Effector memory CD4-positive, alpha-beta T cell (primary cell): ENCODE measurements around the gene AZIN2.

Experiments used
- DNase-seq, 3 donors: peaks; one replicate each; pipeline ENCODE4 v3.0.0-alpha.2; 2020
- H3K27ac ChIP-seq: 2 replicates; pipeline ENCODE4 v1.7.0; 2013; ENCODE audit warnings: mild to moderate bottlenecking, low read length, moderate library complexity; ENCODE audit not compliant: insufficient read depth, poor library complexity, severe bottlenecking
- H3K27me3 ChIP-seq: replicated peaks from 2 replicates; pipeline ENCODE4 v1.7.0; 2013; ENCODE audit warnings: mild to moderate bottlenecking, low read length; ENCODE audit not compliant: insufficient read depth, control insufficient read depth, poor library complexity, severe bottlenecking
- H3K36me3 ChIP-seq: 2 replicates; pipeline ENCODE4 v1.7.0; 2013; ENCODE audit warnings: mild to moderate bottlenecking, low read length, moderate library complexity; ENCODE audit not compliant: control insufficient read depth, insufficient read depth
- H3K4me1 ChIP-seq: 2 replicates; pipeline ENCODE4 v1.7.0; 2013; ENCODE audit warnings: low read length, mild to moderate bottlenecking; ENCODE audit not compliant: control insufficient read depth, insufficient read depth, poor library complexity, severe bottlenecking
- H3K4me3 ChIP-seq: 2 replicates; pipeline ENCODE4 v1.7.0; 2013; ENCODE audit warnings: low read length, low read depth, mild to moderate bottlenecking; ENCODE audit not compliant: insufficient read depth, poor library complexity, severe bottlenecking
- H3K9me3 ChIP-seq: 2 replicates; pipeline ENCODE4 v1.7.0; 2013; ENCODE audit warnings: mild to moderate bottlenecking, low read length, moderate library complexity; ENCODE audit not compliant: control insufficient read depth

AZIN2 gene

GRCh38 chr1:33148615-33149014 is 67.7 kb downstream of the AZIN2 start:
- no peaks in the 10 kb centered on the region for H3K4me1 ChIP-seq
- no peak overlapping the region for H3K4me3 ChIP-seq
- no peak for DNase-seq
- peaks cover 33% of the 10 kb centered on the region for H3K36me3 ChIP-seq
- H3K27me3 ChIP-seq, result no peaks in the 10 kb centered on the region
- H3K27ac ChIP-seq, result no peak overlapping the region
- no peaks in the 10 kb centered on the region for H3K9me3 ChIP-seq

- no peaks in the 10 kb centered on the region for H3K27me3 ChIP-seq
- no peak overlapping the region for H3K27ac ChIP-seq
- H3K36me3 ChIP-seq, result peaks cover 36% of the 10 kb centered on the region
- no peak overlapping the region for H3K4me3 ChIP-seq
- DNase-seq, result no peak
- no peaks in the 10 kb centered on the region for H3K4me1 ChIP-seq
- H3K9me3 ChIP-seq, result no peaks in the 10 kb centered on the region
Observed at GRCh38 chr1:33149453-33150190, 68.7 kb downstream of the AZIN2 start.

GRCh38 chr1:33150522-33150921 is 69.6 kb downstream of the AZIN2 start:
- H3K36me3 ChIP-seq, result peaks cover 36% of the 10 kb centered on the region
- no peaks in the 10 kb centered on the region for H3K4me1 ChIP-seq
- no peak overlapping the region for H3K27ac ChIP-seq
- H3K27me3 ChIP-seq, result no peaks in the 10 kb centered on the region
- H3K4me3 ChIP-seq, result no peak overlapping the region
- H3K9me3 ChIP-seq, result no peaks in the 10 kb centered on the region
- no peak for DNase-seq

GRCh38 chr1:33151116-33151515 is 70.2 kb downstream of the AZIN2 start:
- H3K9me3 ChIP-seq, result no peaks in the 10 kb centered on the region
- H3K27ac ChIP-seq, result no peak overlapping the region
- peaks cover 37% of the 10 kb centered on the region for H3K36me3 ChIP-seq
- no peak for DNase-seq
- no peaks in the 10 kb centered on the region for H3K27me3 ChIP-seq
- no peaks in the 10 kb centered on the region for H3K4me1 ChIP-seq
- H3K4me3 ChIP-seq, result no peak overlapping the region

GRCh38 chr1:33152685-33153432 is 71.9 kb downstream of the AZIN2 start:
- no peak overlapping the region for H3K27ac ChIP-seq
- no peaks in the 10 kb centered on the region for H3K4me1 ChIP-seq
- H3K27me3 ChIP-seq, result no peaks in the 10 kb centered on the region
- H3K36me3 ChIP-seq, result peaks cover 31% of the 10 kb centered on the region
- no peak for DNase-seq
- no peaks in the 10 kb centered on the region for H3K9me3 ChIP-seq
- no peak overlapping the region for H3K4me3 ChIP-seq

GRCh38 chr1:33153650-33154049 is 72.7 kb downstream of the AZIN2 start:
- H3K36me3 ChIP-seq, result peaks cover 38% of the 10 kb centered on the region
- DNase-seq, result no peak
- no peaks in the 10 kb centered on the region for H3K4me1 ChIP-seq
- H3K27ac ChIP-seq, result no peak overlapping the region
- no peaks in the 10 kb centered on the region for H3K27me3 ChIP-seq
- no peaks in the 10 kb centered on the region for H3K9me3 ChIP-seq
- H3K4me3 ChIP-seq, result no peak overlapping the region

GRCh38 chr1:33155877-33156538 is 75.1 kb downstream of the AZIN2 start:
- DNase-seq, result no peak
- Histone ChIP-seq H3K27ac (no peak overlapping the region), H3K4me1 (no peaks in the 10 kb centered on the region), H3K36me3 (peaks cover 46% of the 10 kb centered on the region), H3K27me3 (no peaks in the 10 kb centered on the region), H3K4me3 (no peak overlapping the region), H3K9me3 (no peaks in the 10 kb centered on the region)

GRCh38 chr1:33157131-33157530 is 76.2 kb downstream of the AZIN2 start:
- Histone ChIP-seq H3K27me3 (no peaks in the 10 kb centered on the region), H3K36me3 (peaks cover 37% of the 10 kb centered on the region), H3K4me1 (no peaks in the 10 kb centered on the region), H3K27ac (no peak overlapping the region), H3K4me3 (no peak overlapping the region), H3K9me3 (no peaks in the 10 kb centered on the region)
- DNase-seq, result no peak

- Histone ChIP-seq H3K4me3 (no peak overlapping the region), H3K4me1 (no peaks in the 10 kb centered on the region), H3K27ac (no peak overlapping the region), H3K27me3 (no peaks in the 10 kb centered on the region), H3K9me3 (no peaks in the 10 kb centered on the region), H3K36me3 (peaks cover 36% of the 10 kb centered on the region)
- no peak for DNase-seq
Observed at GRCh38 chr1:33158366-33158765, 77.4 kb downstream of the AZIN2 start.

- no peak overlapping the region for H3K4me3 ChIP-seq
- peaks cover 40% of the 10 kb centered on the region for H3K36me3 ChIP-seq
- no peaks in the 10 kb centered on the region for H3K4me1 ChIP-seq
- H3K9me3 ChIP-seq, result no peaks in the 10 kb centered on the region
- DNase-seq, result no peak
- no peak overlapping the region for H3K27ac ChIP-seq
- H3K27me3 ChIP-seq, result no peaks in the 10 kb centered on the region
Observed at GRCh38 chr1:33159577-33159976, 78.6 kb downstream of the AZIN2 start.
